Ramos (cell line): ENCODE data around the gene SF3A2.

Experiments
- in situ Hi-C: fragments of 300-500 bp; cut with MboI; formaldehyde crosslinking; loops from one replicate; pipeline ENCODE4 v1.14.3; 2022; ENCODE audit warnings: low sequenced_read_pairs; ENCODE audit not compliant: unreplicated experiment

Gene SF3A2

GRCh38 chr19:2225415-2226050 is 11.1 kb upstream of the SF3A2 start:
- in situ Hi-C loops: no loop called here

DNA sequence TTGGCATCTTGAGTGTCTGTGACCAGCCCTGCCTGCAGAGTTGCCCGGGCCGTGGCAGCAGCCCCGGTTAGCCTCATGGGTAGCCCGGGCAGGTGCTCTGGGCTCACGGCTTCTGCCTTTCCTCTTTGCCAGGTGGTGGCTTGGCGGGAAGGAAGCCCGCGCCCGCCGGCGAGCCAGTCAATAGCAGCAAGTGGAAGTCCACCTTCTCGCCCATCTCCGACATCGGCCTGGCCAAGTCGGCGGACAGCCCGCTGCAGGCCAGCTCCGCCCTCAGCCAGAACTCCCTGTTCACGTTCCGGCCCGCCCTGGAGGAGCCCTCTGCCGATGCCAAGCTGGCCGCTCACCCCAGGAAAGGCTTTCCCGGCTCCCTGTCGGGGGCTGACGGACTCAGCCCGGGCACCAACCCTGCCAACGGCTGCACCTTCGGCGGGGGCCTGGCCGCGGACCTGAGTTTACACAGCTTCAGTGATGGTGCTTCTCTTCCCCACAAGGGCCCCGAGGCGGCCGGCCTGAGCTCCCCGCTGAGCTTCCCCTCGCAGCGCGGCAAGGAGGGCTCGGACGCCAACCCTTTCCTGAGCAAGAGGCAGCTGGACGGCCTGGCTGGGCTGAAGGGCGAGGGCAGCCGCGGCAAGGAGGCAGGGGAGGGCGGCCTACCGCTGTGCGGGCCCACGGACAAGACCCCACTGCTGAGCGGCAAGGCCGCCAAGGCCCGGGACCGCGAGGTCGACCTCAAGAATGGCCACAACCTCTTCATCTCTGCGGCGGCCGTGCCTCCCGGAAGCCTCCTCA is 10.4 kb upstream of the SF3A2 start:
- in situ Hi-C loops: no loop called here

DNA sequence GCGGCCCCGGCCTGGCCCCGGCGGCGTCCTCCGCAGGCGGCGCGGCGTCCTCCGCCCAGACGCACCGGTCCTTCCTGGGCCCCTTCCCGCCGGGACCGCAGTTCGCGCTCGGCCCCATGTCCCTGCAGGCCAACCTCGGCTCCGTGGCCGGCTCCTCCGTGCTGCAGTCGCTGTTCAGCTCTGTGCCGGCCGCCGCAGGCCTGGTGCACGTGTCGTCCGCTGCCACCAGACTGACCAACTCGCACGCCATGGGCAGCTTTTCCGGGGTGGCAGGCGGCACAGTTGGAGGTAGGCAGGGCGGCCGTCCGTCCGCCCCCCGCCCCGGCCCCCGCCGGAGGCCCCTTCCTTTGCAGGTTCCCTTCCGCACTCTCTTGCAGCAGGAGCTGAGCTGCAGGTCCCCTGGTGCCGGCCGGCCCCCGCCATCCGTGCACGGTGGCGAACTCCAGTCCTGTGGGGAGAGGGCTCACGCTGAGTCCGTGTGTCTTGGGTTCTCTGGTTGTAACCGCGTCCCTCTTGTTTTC is 9.7 kb upstream of the SF3A2 start:
- in situ Hi-C loops: no loop called here

GRCh38 chr19:2227415-2228156 is 9.0 kb upstream of the SF3A2 start:
- in situ Hi-C loops: no loop called here

GRCh38 chr19:2228157-2229030 is 8.2 kb upstream of the SF3A2 start:
- in situ Hi-C loops: no loop called here

GRCh38 chr19:2229103-2230032 is 7.3 kb upstream of the SF3A2 start:
- in situ Hi-C loops: loop anchor here (5.0 to 10.0 kb wide), 2 partner anchors 163 to 385 kb away; no protein-coding TSS in a partner anchor

GRCh38 chr19:2230033-2230531 is 6.5 kb upstream of the SF3A2 start:
- in situ Hi-C loops: loop anchor here (5.0 to 10.0 kb wide), 2 partner anchors 162 to 385 kb away; no protein-coding TSS in a partner anchor

GRCh38 chr19:2230807-2231533 is 5.7 kb upstream of the SF3A2 start:
- in situ Hi-C loops: loop anchor here (5.0 to 10.0 kb wide), 2 partner anchors 161 to 384 kb away; no protein-coding TSS in a partner anchor

DNA sequence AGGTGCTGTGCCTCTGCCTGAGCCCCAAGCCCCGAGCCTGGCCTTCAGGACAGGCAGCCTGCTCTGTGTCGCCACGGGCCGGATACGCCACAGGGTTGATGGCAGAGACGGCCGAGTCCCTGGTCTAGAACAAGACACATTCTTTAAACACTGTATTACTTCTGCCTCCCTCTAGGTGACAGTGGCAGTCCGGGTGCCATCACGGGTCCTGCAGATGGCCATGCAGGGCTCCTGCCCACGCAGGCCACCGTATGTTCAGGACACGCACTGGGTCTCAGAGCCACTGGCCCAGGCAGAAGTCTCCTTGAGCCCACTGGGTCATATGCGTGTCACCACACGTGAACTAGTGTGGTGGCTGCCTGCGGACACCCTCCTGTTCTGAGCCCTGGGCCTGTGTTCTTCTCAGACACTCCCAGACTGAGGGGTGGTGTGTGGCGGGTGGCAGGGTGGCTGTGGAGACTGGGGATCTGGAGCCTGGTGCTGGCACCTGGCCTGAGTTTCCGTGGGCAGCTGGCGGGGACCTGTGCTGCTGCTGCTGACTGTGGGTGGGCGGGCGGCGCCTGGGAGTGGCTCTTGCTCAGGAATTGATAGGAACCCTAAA is 4.9 kb upstream of the SF3A2 start:
- in situ Hi-C loops: loop anchor here (5.0 to 10.0 kb wide), 2 partner anchors 161 to 383 kb away; no protein-coding TSS in a partner anchor

DNA sequence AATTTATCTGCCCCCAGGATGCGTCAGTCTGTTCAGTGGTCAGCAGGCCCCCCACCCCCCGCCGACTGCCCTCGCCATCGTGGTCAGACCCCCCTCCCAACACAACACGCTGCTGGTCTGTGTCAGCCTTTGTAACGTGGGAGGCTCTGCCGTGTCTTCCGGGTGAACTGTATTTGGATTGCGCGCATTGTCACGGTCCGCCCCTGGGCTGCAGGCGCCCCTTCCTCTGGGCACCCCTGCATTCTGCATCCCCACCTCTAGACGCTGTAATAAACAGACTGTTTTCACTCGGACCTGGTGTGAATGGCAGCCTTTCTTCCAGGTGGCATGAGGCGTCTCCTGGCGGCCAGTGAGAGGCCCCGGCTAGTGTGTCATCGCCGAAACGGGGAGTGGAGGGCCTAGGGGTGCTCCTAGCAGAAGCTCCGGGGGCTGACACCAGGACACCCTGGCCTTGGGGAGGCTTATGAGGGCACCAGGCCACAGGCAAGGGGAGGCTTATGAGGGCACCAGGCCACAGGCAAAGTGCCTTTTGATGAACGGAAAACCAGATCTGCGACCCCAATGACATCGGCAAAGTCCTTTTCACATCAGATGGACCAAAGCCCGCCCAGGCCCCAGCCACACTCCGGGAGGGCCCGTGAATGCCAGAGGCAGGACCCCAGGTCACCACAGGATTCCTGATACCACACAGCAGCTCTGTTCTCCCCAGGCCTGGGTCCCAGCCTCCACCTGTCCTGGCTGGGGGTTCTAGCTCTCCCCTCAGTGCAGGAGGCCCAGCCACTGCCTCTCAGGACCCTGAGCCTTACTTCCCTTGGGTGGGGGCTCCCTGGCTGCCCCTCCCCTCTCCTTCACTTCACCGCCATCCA is 4.1 kb upstream of the SF3A2 start:
- in situ Hi-C loops: loop anchor here (5.0 to 10.0 kb wide), 2 partner anchors 160 to 382 kb away; no protein-coding TSS in a partner anchor

GRCh38 chr19:2233601-2234280 is 2.9 kb upstream of the SF3A2 start:
- in situ Hi-C loops: loop anchor here (5.0 to 10.0 kb wide), 2 partner anchors 159 to 381 kb away; no protein-coding TSS in a partner anchor

DNA sequence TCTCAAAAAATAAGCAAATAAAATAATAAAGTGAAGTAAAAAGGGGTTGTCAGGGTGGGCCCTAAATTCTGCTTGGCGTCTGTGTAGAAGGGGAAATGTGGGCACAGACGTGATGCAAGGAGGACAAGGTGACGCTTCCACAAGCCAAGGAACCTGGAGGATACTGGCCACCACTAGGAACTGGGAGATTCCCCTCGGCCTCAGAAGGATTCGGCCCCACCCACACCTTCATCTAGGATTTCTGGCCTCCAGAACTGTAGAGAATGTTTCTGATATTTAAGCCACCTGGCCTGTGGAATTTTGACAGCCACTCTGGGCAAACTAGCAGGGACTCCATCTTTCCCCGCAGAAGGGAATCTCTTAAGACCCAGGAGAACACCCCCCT is 1.6 kb upstream of the SF3A2 start:
- in situ Hi-C loops: loop anchor here (5.0 to 10.0 kb wide), 2 partner anchors 157 to 380 kb away; no protein-coding TSS in a partner anchor

- in situ Hi-C loops: loop anchor here (10.0 kb wide), 1 partner anchor 379 kb away; no protein-coding TSS in a partner anchor
These were observed 1.1 kb upstream of the SF3A2 start for GRCh38 chr19:2235381-2236063.

- in situ Hi-C loops: loop anchor here (10.0 kb wide), 1 partner anchor 379 kb away; no protein-coding TSS in a partner anchor
These were observed 635 bp upstream of the SF3A2 start for GRCh38 chr19:2236064-2236313.
